ENCODE measurements around the gene ADGRV1. TPM values are rescaled to one million over a fixed set of nuclear protein-coding genes. Genes with fewer than 3 reads are reported as not detected.

Gene ADGRV1
- total and polyA plus RNA-seq, 9 of the 15 experiments (the other 6 are each of a cell fraction or from before 2014, with no cell fraction given), result 21.7 to 156 (median 58.2) TPM

GRCh38 chr5:90855296-90856010, 296.9 kb downstream of the ADGRV1 start (continued):
- TF ChIP-seq ATF1 (CRISPR knock-in tag; IDR thresholded peaks at IDR 0.05) (no peak), ATF1 (tag; IDR thresholded peaks at IDR 0.05) (no peak), ZNF12 (CRISPR knock-in tag; IDR thresholded peaks at IDR 0.05) (no peak), RBBP5 (IDR thresholded peaks at IDR 0.05; ENCODE audit: borderline replicate concordance, insufficient read depth, low read length, poor library complexity, severe bottlenecking) (no peak), RCOR1 (IDR thresholded peaks at IDR 0.05; ENCODE audit: borderline replicate concordance in 1 of 2, low read depth in 2 of 2, low read length in 2 of 2) (no peak), BACH1 (tag; IDR thresholded peaks at IDR 0.05) (no peak), NRF1 (conservative IDR thresholded peaks at IDR 0.05 in 1 of 2, IDR thresholded peaks at IDR 0.05 in 1 of 2) (no peak), IRF2 (CRISPR knock-in tag; IDR thresholded peaks at IDR 0.05) (no peak), VEZF1 (CRISPR knock-in tag; IDR thresholded peaks at IDR 0.05) (no peak), PTBP1 (IDR thresholded peaks at IDR 0.05; ENCODE audit: low read depth, low read length) (no peak), SIRT6 (IDR thresholded peaks at IDR 0.05; ENCODE audit: low read depth, low read length) (no peak), NR4A1 (CRISPR knock-in tag; IDR thresholded peaks at IDR 0.05) (no peak), NR4A1 (tag; IDR thresholded peaks at IDR 0.05) (no peak), NR2C2 (CRISPR knock-in tag; IDR thresholded peaks at IDR 0.05) (no peak), NR2C2 (tag; IDR thresholded peaks at IDR 0.05) (no peak), DMBX1 (CRISPR knock-in tag; IDR thresholded peaks at IDR 0.05; ENCODE audit: borderline replicate concordance) (no peak), RFX1 (IDR thresholded peaks at IDR 0.05) (no peak), SMARCB1 (IDR thresholded peaks at IDR 0.05; ENCODE audit: insufficient read length, low read depth) (no peak), ZNF518B (CRISPR knock-in tag; IDR thresholded peaks at IDR 0.05) (no peak)

All from K562 (cell line).